Activated CD4-positive, alpha-beta T cell treated with anti-CD3 and anti-CD28 coated beads, Interleukin-2, amount 10 ng/mL, durations not matched to agents 7 days and 5 days (primary cell): ENCODE results near the gene SUGCT. TPM values are rescaled to one million over a fixed set of nuclear protein-coding genes. Genes with fewer than 3 reads are reported as not detected.

Experiments
- CTCF ChIA-PET: fragments of 350-600 bp; sonication (Branson Sonifier 250); formaldehyde crosslinking; loops from one replicate; lab custom pipeline; 2021; ENCODE audit warnings: antibody characterized with exemption; lab: Charles Lee
- POLR2A ChIA-PET: fragments of 350-600 bp; sonication (Branson Sonifier 250); formaldehyde crosslinking; loops from one replicate; lab custom pipeline; 2021; ENCODE audit warnings: antibody characterized with exemption; lab: Charles Lee
- DNase-seq: peaks from one replicate; pipeline ENCODE4 v3.0.0-alpha.2; 2020
- H3K27ac Mint-ChIP-seq: one replicate; pipeline ENCODE4 v1.8.0; 2021; ENCODE audit warnings: mild to moderate bottlenecking, moderate library complexity, mixed read lengths
- H3K27me3 Mint-ChIP-seq: one replicate; pipeline ENCODE4 v1.8.0; 2021; ENCODE audit warnings: mixed read lengths
- H3K36me3 Mint-ChIP-seq: one replicate; pipeline ENCODE4 v1.8.0; 2021; ENCODE audit warnings: low read depth, mixed read lengths
- H3K4me1 Mint-ChIP-seq: one replicate; pipeline ENCODE4 v1.8.0; 2021; ENCODE audit warnings: mixed read lengths
- H3K4me3 Mint-ChIP-seq: one replicate; pipeline ENCODE4 v1.8.0; 2021; ENCODE audit warnings: mild to moderate bottlenecking, moderate library complexity, mixed read lengths
- H3K9me3 Mint-ChIP-seq: one replicate; pipeline ENCODE4 v1.8.0; 2021; ENCODE audit warnings: mixed read lengths
- total RNA-seq, 2 experiments: library from RNA; stranded (reverse); gene quantifications; one replicate each; pipeline ENCODE4 v1.2.3, GENCODE V29; 2021

SUGCT gene
- total RNA-seq, 2 experiments from 2014 or later: not detected

DNA sequence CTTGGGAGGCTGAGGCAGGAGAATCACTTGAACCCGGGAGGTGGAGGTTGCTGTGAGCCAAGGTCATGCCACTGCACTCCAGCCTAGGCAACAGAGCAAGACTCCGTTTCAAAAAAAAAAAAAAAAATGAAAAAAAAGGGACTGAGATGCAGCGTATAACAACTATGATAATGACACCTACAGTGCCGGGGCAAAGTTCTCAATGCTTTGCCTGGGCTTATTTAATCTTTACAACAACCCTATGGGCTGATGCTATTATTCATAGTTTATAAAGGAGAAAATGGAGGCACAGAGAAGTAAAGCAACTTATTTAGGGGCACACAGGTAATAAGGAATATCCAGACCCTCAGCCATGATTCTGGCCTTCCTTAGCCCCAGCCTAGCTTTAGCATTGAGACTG lies 47.6 kb downstream of the SUGCT start:
- H3K27me3 Mint-ChIP-seq: no peaks in the 10 kb centered on the region
- ChIA-PET CTCF (no interaction called here), POLR2A (no interaction called here)
- H3K4me1 Mint-ChIP-seq: no peaks in the 10 kb centered on the region
- no peak overlapping the region for H3K27ac Mint-ChIP-seq
- no peaks in the 10 kb centered on the region for H3K9me3 Mint-ChIP-seq
- no peak for DNase-seq
- no peak overlapping the region for H3K4me3 Mint-ChIP-seq
- no peaks in the 10 kb centered on the region for H3K36me3 Mint-ChIP-seq

DNA sequence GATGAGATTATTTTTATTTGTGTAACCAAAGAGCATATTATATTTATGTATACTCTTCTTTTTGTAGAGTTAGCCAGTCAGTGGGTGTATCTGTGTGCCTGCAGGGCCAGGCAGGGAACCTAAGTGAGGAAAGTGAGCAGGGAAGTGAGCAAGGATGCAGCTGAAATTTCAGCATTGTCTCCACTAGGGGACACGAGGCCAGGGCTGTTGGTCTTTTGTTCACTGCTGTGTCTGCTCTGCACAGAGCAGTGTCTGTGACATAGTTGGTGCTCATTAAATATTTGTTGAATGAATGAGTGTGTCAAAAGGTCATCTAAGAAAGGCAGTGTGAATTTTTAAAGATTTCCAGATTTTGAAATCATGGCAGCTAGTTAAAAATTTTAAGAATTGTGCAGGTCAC lies 51.8 kb downstream of the SUGCT start:
- Mint-ChIP-seq H3K4me1 (no peaks in the 10 kb centered on the region), H3K36me3 (no peaks in the 10 kb centered on the region), H3K4me3 (no peak overlapping the region), H3K27me3 (no peaks in the 10 kb centered on the region), H3K27ac (no peak overlapping the region), H3K9me3 (no peaks in the 10 kb centered on the region)
- CTCF ChIA-PET: interaction anchor here (0.6 kb wide), 1 partner anchor 100 kb away, joined by 4 read pairs; no protein-coding TSS in a partner anchor
- no peak for DNase-seq
- POLR2A ChIA-PET: no interaction called here

GRCh38 chr7:40192036-40192435 lies 57.2 kb downstream of the SUGCT start:
- no peak for DNase-seq
- POLR2A ChIA-PET: no interaction called here
- H3K4me3 Mint-ChIP-seq: no peak overlapping the region
- no peaks in the 10 kb centered on the region for H3K36me3 Mint-ChIP-seq
- no peaks in the 10 kb centered on the region for H3K9me3 Mint-ChIP-seq
- CTCF ChIA-PET: no interaction called here
- H3K27ac Mint-ChIP-seq: no peak overlapping the region
- no peaks in the 10 kb centered on the region for H3K27me3 Mint-ChIP-seq
- no peaks in the 10 kb centered on the region for H3K4me1 Mint-ChIP-seq

GRCh38 chr7:40194745-40195144 lies 59.9 kb downstream of the SUGCT start:
- Mint-ChIP-seq H3K9me3 (no peaks in the 10 kb centered on the region), H3K4me1 (no peaks in the 10 kb centered on the region), H3K27me3 (no peaks in the 10 kb centered on the region), H3K36me3 (no peaks in the 10 kb centered on the region), H3K27ac (no peak overlapping the region), H3K4me3 (no peak overlapping the region)
- ChIA-PET POLR2A (no interaction called here), CTCF (no interaction called here)
- no peak for DNase-seq

DNA sequence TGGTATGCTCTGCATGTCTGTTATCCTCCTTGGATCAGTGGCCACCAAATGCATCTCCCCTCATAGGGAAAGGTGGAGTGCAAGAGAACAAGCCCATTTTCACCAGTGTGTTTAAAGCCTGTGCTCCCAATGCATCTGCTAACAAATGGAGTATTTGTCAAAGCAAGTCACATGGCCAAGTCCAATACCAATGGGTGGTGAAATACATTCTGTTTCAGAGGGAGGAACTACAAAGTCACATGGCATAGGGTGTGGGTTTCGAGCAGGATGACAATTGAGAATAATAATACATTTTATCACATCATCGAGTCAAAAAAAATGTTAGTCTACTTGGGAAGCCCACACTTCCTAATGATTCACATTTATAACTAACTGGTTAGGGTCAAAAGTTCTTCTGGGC lies 62.7 kb downstream of the SUGCT start:
- H3K9me3 Mint-ChIP-seq: no peaks in the 10 kb centered on the region
- H3K27ac Mint-ChIP-seq: no peak overlapping the region
- H3K4me3 Mint-ChIP-seq: no peak overlapping the region
- H3K4me1 Mint-ChIP-seq: no peaks in the 10 kb centered on the region
- DNase-seq: no peak
- no peaks in the 10 kb centered on the region for H3K36me3 Mint-ChIP-seq
- H3K27me3 Mint-ChIP-seq: peaks cover 2% of the 10 kb centered on the region
- ChIA-PET POLR2A (no interaction called here), CTCF (no interaction called here)

- ChIA-PET POLR2A (no interaction called here), CTCF (no interaction called here)
- Mint-ChIP-seq H3K4me3 (no peak overlapping the region), H3K36me3 (no peaks in the 10 kb centered on the region), H3K27me3 (peaks cover 2% of the 10 kb centered on the region), H3K27ac (no peak overlapping the region), H3K4me1 (no peaks in the 10 kb centered on the region), H3K9me3 (no peaks in the 10 kb centered on the region)
- DNase-seq: no peak
Observed at GRCh38 chr7:40199076-40199802, 64.4 kb downstream of the SUGCT start.

DNA sequence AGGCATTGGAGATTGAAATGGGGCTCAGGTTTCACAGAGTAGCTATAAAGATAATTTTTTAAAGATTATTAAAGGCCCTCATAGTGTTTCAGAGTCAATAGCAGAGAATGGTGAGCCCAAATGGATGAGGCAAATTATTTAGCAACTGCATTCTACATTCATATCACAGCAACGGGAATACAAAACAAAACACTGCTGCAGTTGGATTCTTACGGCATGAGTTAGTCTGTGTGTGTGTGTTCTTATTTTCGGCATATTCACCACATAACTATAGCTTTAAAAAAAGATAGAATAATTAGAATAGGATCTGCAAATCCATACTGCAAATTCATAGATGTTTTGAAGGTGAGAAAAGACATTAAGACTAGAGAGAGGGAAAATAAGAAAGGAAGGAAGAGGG lies 66.0 kb downstream of the SUGCT start:
- ChIA-PET POLR2A (no interaction called here), CTCF (no interaction called here)
- no peak overlapping the region for H3K4me3 Mint-ChIP-seq
- peaks cover 2% of the 10 kb centered on the region for H3K27me3 Mint-ChIP-seq
- no peak for DNase-seq
- H3K36me3 Mint-ChIP-seq: no peaks in the 10 kb centered on the region
- H3K27ac Mint-ChIP-seq: no peak overlapping the region
- H3K4me1 Mint-ChIP-seq: no peaks in the 10 kb centered on the region
- no peaks in the 10 kb centered on the region for H3K9me3 Mint-ChIP-seq

DNA sequence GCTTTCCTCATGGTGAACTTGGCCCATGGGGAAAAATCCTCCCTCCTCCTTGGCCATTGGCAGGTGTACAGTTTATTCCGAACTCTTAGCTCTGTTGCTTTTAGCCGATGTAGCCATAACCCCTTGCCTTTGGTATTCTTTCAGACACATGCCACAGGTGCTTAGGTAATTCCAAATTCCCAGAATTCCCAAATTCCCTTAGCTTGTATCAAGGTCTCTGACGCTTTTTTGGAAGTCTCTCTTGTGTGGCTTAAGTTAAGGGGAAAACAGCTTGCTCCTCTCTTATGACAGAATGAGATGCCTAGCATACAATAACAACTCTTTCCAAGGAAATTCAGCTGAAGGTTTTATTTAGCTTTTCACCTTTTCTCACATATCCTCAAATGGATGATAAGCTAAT lies 68.0 kb downstream of the SUGCT start:
- Mint-ChIP-seq H3K4me1 (no peaks in the 10 kb centered on the region), H3K36me3 (no peaks in the 10 kb centered on the region), H3K27me3 (peaks cover 2% of the 10 kb centered on the region), H3K27ac (no peak overlapping the region), H3K9me3 (no peaks in the 10 kb centered on the region), H3K4me3 (no peak overlapping the region)
- ChIA-PET POLR2A (no interaction called here), CTCF (no interaction called here)
- DNase-seq: no peak

- Mint-ChIP-seq H3K9me3 (no peaks in the 10 kb centered on the region), H3K27ac (no peak overlapping the region), H3K4me3 (no peak overlapping the region), H3K36me3 (no peaks in the 10 kb centered on the region), H3K27me3 (peaks cover 2% of the 10 kb centered on the region), H3K4me1 (no peaks in the 10 kb centered on the region)
- no peak for DNase-seq
- ChIA-PET POLR2A (no interaction called here), CTCF (no interaction called here)
Observed at GRCh38 chr7:40204581-40204980, 69.8 kb downstream of the SUGCT start.

DNA sequence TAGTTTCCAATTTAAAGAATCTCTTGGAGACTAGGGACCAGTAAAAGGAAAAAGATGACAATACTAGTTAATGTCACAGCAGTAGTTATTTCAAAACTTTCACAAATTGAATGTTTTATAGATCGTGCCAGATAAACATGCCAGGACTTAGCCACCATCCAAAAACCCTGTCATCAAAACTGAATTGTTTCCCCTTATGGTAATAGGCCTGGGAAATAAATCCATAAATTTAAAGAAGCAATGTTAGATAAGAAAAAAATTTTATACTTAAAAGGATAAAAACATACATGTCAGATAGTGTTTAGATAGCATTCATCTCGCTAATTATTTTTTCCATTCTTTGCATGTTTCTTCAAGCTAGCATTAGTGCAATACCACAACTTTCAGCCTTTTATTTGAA lies 71.2 kb downstream of the SUGCT start:
- Mint-ChIP-seq H3K27me3 (peaks cover under 1% of the 10 kb centered on the region), H3K4me3 (no peak overlapping the region), H3K4me1 (no peaks in the 10 kb centered on the region), H3K36me3 (no peaks in the 10 kb centered on the region), H3K9me3 (no peaks in the 10 kb centered on the region), H3K27ac (no peak overlapping the region)
- ChIA-PET POLR2A (no interaction called here), CTCF (no interaction called here)
- no peak for DNase-seq

DNA sequence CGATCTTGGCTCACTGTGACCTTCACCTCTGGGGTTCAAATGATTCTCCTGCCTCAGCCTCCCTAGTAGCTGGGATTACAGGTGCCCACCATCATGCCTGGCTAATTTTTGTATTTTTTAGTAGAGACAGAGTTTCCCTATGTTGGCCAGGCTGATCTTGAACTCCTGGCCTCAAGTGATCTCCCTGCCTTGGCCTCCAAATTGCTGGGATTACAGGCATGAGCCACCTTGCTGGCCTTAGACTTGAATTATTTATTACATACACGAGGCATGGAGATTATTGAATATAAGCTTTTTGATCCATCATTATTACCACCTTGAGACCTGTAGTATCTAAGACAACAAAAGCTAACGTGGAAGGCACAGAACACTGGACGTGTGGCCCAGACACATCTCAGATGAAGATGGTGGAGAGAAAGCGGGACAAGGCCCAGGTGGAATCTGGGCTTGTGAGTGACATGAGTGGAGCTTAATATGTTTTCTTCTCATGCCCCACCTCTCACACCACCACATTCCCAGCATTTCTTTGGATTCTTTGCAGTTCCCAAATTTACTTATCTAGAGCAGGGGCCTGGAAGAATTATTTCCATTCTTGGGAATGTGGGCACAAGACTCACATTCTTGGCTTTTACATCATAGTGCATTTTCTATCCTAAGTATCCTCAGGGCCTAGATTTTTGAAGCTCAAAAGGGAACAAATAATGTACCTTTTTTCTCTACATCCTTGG lies 76.6 kb downstream of the SUGCT start:
- Mint-ChIP-seq H3K4me1 (no peaks in the 10 kb centered on the region), H3K27ac (no peak overlapping the region), H3K9me3 (no peaks in the 10 kb centered on the region), H3K36me3 (no peaks in the 10 kb centered on the region), H3K4me3 (no peak overlapping the region), H3K27me3 (no peaks in the 10 kb centered on the region)
- ChIA-PET CTCF (interaction anchor here (0.7 to 1.4 kb wide), 2 partner anchors 8 to 21 kb away, joined by 3 to 4 read pairs; no protein-coding TSS in a partner anchor), POLR2A (no interaction called here)
- no peak for DNase-seq

DNA sequence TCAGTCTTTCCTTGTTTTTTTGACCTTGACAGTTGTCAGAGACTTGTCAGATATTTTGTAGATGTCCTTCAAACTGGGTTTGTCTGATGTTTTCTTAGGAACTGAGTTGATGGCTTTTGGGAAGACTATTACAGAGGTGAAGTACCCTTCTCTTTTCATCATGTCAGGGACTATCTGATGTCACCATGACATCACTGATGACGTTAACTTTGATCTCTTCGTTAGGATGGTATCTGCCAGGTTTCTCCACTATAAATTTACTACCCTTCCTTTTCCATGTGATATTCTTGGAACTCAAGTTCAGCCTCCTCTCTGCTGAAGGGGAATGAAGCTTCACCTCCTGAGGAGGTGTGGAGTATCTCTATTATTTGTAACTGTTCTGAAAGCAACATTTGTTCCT lies 78.5 kb downstream of the SUGCT start:
- Mint-ChIP-seq H3K4me3 (no peak overlapping the region), H3K9me3 (peaks cover 3% of the 10 kb centered on the region), H3K36me3 (no peaks in the 10 kb centered on the region), H3K27me3 (no peaks in the 10 kb centered on the region), H3K4me1 (no peaks in the 10 kb centered on the region), H3K27ac (no peak overlapping the region)
- CTCF ChIA-PET: no interaction called here
- POLR2A ChIA-PET: no interaction called here
- no peak for DNase-seq

DNA sequence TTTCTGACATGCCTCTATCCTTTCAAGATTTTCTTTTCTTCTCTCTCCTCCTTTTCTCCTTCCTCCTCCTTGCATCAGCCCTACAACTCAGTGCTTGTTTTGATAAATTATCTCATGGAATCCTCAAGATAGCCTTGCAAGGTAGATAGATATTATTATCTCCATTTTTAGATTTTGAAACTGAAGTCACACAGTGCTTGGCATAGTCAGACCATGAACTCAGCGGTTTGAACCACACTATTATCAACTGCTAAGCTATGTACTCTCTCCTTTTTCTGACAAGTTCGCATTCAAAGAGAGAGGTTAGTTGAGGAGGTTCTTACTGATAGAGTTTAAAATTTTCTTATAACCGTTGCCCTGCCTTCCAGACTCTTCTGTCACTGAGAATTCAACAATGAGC lies 79.1 kb downstream of the SUGCT start:
- H3K4me3 Mint-ChIP-seq: no peak overlapping the region
- H3K36me3 Mint-ChIP-seq: no peaks in the 10 kb centered on the region
- no peak overlapping the region for H3K27ac Mint-ChIP-seq
- ChIA-PET POLR2A (no interaction called here), CTCF (no interaction called here)
- H3K4me1 Mint-ChIP-seq: no peaks in the 10 kb centered on the region
- peaks cover 3% of the 10 kb centered on the region for H3K9me3 Mint-ChIP-seq
- DNase-seq: no peak
- no peaks in the 10 kb centered on the region for H3K27me3 Mint-ChIP-seq
